ENCODE results near the gene CLECL1.

DNA sequence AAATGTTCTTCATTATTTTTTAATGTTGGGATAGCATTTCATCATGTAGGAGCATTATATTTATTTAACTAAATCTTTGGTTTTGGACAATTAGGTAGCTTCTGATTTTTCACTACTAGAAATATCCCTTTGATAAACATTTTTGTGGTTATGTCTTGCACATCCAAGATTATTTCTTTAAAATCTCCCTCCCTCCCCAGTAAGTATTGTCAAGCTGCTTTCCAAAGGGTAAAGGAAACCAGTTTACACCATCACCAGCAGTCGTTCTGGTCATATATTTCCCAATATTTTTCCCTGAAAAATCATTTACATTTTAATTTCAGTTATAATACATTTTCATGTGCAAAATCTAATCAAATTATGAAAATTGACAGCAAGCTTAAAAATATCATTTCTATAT, 16.7 kb upstream of the CLECL1 start:
- TF ChIP-seq EGR1 (IDR thresholded peaks at IDR 0.05; ENCODE audit: low read depth in 2 of 2) = no peak
- no peak for TF ChIP-seq CTCF (IDR thresholded peaks at IDR 0.05; ENCODE audit: low read depth, low read length, missing input control)
- TF ChIP-seq, protein P1, sequence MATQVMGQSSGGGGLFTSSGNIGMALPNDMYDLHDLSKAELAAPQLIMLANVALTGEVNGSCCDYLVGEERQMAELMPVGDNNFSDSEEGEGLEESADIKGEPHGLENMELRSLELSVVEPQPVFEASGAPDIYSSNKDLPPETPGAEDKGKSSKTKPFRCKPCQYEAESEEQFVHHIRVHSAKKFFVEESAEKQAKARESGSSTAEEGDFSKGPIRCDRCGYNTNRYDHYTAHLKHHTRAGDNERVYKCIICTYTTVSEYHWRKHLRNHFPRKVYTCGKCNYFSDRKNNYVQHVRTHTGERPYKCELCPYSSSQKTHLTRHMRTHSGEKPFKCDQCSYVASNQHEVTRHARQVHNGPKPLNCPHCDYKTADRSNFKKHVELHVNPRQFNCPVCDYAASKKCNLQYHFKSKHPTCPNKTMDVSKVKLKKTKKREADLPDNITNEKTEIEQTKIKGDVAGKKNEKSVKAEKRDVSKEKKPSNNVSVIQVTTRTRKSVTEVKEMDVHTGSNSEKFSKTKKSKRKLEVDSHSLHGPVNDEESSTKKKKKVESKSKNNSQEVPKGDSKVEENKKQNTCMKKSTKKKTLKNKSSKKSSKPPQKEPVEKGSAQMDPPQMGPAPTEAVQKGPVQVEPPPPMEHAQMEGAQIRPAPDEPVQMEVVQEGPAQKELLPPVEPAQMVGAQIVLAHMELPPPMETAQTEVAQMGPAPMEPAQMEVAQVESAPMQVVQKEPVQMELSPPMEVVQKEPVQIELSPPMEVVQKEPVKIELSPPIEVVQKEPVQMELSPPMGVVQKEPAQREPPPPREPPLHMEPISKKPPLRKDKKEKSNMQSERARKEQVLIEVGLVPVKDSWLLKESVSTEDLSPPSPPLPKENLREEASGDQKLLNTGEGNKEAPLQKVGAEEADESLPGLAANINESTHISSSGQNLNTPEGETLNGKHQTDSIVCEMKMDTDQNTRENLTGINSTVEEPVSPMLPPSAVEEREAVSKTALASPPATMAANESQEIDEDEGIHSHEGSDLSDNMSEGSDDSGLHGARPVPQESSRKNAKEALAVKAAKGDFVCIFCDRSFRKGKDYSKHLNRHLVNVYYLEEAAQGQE (IDR thresholded peaks at IDR 0.05) = no peak
- TF ChIP-seq MAX (IDR thresholded peaks at IDR 0.05) = no peak
- no peak for TF ChIP-seq GABPA (IDR thresholded peaks at IDR 0.05 in 1 of 2, conservative IDR thresholded peaks at IDR 0.05 in 1 of 2)

All from liver (tissue), 3 donors.